GM11168 (cell line): ENCODE measurements around the gene FAM151A.

Source experiments
- in situ Hi-C: fragments of 300-500 bp; cut with MboI; formaldehyde crosslinking; loops from one replicate; pipeline ENCODE4 v1.12.0; 2022; ENCODE audit warnings: low sequenced_read_pairs; ENCODE audit not compliant: unreplicated experiment

Gene FAM151A

GRCh38 chr1:54606990-54607325 is 16.4 kb downstream of the FAM151A start:
- in situ Hi-C loops, result no loop called here

- in situ Hi-C loops, result no loop called here
Measured at GRCh38 chr1:54606096-54606989, 17.0 kb downstream of the FAM151A start.

GRCh38 chr1:54604572-54605370 is 18.6 kb downstream of the FAM151A start:
- in situ Hi-C loops, result no loop called here

GRCh38 chr1:54604051-54604450 is 19.3 kb downstream of the FAM151A start:
- in situ Hi-C loops, result no loop called here

GRCh38 chr1:54603241-54603640 is 20.1 kb downstream of the FAM151A start:
- in situ Hi-C loops, result no loop called here

- in situ Hi-C loops, result no loop called here
Measured at GRCh38 chr1:54602554-54602953, 20.8 kb downstream of the FAM151A start.

- in situ Hi-C loops, result no loop called here
Measured at GRCh38 chr1:54601730-54602129, 21.6 kb downstream of the FAM151A start.

- in situ Hi-C loops, result no loop called here
Measured at GRCh38 chr1:54600947-54601721, 22.2 kb downstream of the FAM151A start.

- in situ Hi-C loops, result no loop called here
Measured at GRCh38 chr1:54599211-54599823, 24.0 kb downstream of the FAM151A start.

GRCh38 chr1:54597455-54598030 is 25.8 kb downstream of the FAM151A start:
- in situ Hi-C loops, result no loop called here

- in situ Hi-C loops, result no loop called here
Measured at GRCh38 chr1:54596756-54597155, 26.6 kb downstream of the FAM151A start.

- in situ Hi-C loops, result no loop called here
Measured at GRCh38 chr1:54595956-54596498, 27.3 kb downstream of the FAM151A start.

- in situ Hi-C loops, result no loop called here
Measured at GRCh38 chr1:54594463-54594862, 28.9 kb downstream of the FAM151A start.

- in situ Hi-C loops, result no loop called here
Measured at GRCh38 chr1:54593571-54594160, 29.7 kb downstream of the FAM151A start.

- in situ Hi-C loops, result no loop called here
Measured at GRCh38 chr1:54591127-54591756, 32.1 kb downstream of the FAM151A start.

- in situ Hi-C loops, result no loop called here
Measured at GRCh38 chr1:54588377-54588776, 34.9 kb downstream of the FAM151A start.

GRCh38 chr1:54585181-54586066 is 37.9 kb downstream of the FAM151A start:
- in situ Hi-C loops, result no loop called here

- in situ Hi-C loops, result no loop called here
Measured at GRCh38 chr1:54584575-54584974, 38.8 kb downstream of the FAM151A start.
